ENCODE measurements around the gene DLX6.

GRCh38 chr7:97025983-97026714 lies 20.8 kb downstream of the DLX6 start:
- no peak for TF ChIP-seq CTCF (IDR thresholded peaks at IDR 0.05; ENCODE audit: low read depth, low read length, poor library complexity, severe bottlenecking)
- TF ChIP-seq EZH2phosphoT487 (IDR thresholded peaks at IDR 0.05; ENCODE audit: borderline replicate concordance, low read length): peak; percentile 84; the same call in 1 of the 2 replicates
